A673 (cell line): Measurements from ENCODE around the gene SUSD6.

ENCODE experiments used
- EZH2 ChIP-seq: fragments of 200-600 bp; sonication (generic); IDR thresholded peaks from 2 replicates; pipeline ENCODE4 v1.6.1; 2017; ENCODE audit warnings: borderline replicate concordance, low read depth, mild to moderate bottlenecking, mixed read lengths, antibody characterized with exemption, low read length; ENCODE audit not compliant: poor library complexity, severe bottlenecking
- TF ChIP-seq, protein P1 (sequence below): fragments of 300-800, 200-600 bp; sonication (generic); conservative IDR thresholded peaks from 2 replicates; pipeline ENCODE4 v1.5.1; 2017; ENCODE audit warnings: low read depth, mild to moderate bottlenecking, antibody characterized with exemption, low read length, moderate library complexity, mixed read lengths

GRCh38 chr14:69705706-69706105, 94.3 kb downstream of the SUSD6 start:
- TF ChIP-seq EZH2 = no peak
- TF ChIP-seq, protein P1, sequence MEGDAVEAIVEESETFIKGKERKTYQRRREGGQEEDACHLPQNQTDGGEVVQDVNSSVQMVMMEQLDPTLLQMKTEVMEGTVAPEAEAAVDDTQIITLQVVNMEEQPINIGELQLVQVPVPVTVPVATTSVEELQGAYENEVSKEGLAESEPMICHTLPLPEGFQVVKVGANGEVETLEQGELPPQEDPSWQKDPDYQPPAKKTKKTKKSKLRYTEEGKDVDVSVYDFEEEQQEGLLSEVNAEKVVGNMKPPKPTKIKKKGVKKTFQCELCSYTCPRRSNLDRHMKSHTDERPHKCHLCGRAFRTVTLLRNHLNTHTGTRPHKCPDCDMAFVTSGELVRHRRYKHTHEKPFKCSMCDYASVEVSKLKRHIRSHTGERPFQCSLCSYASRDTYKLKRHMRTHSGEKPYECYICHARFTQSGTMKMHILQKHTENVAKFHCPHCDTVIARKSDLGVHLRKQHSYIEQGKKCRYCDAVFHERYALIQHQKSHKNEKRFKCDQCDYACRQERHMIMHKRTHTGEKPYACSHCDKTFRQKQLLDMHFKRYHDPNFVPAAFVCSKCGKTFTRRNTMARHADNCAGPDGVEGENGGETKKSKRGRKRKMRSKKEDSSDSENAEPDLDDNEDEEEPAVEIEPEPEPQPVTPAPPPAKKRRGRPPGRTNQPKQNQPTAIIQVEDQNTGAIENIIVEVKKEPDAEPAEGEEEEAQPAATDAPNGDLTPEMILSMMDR = no peak
